H9 (cell line): ENCODE measurements around the gene FARP1. TPM values are rescaled to one million over a fixed set of nuclear protein-coding genes. Genes with fewer than 3 reads are reported as not detected.

ENCODE experiments used
- DNase-seq: peaks from one replicate; pipeline ENCODE4 v3.0.0-alpha.2; 2017
- H2AFZ ChIP-seq: one replicate; pipeline ENCODE4 v1.6.1; 2013; ENCODE audit warnings: mild to moderate bottlenecking, low read length, control low read depth, moderate library complexity
- H2AK5ac ChIP-seq: 2 replicates; pipeline ENCODE4 v1.6.1; 2013; ENCODE audit warnings: low read length, control low read depth, mixed read lengths; ENCODE audit not compliant: insufficient read length
- H2BK120ac ChIP-seq: one replicate; pipeline ENCODE4 v1.6.1; 2013; ENCODE audit warnings: low read depth, mild to moderate bottlenecking, low read length, control low read depth, inconsistent platforms; ENCODE audit not compliant: poor library complexity, severe bottlenecking
- H2BK12ac ChIP-seq: 2 replicates; pipeline ENCODE4 v1.6.1; 2013; ENCODE audit warnings: low read length, control low read depth, mixed read lengths, low read depth; ENCODE audit not compliant: insufficient read length
- H2BK15ac ChIP-seq: 2 replicates; pipeline ENCODE4 v1.6.1; 2013; ENCODE audit warnings: low read depth, low read length, control low read depth
- H2BK20ac ChIP-seq: one replicate; pipeline ENCODE4 v1.6.1; 2013; ENCODE audit warnings: low read depth, mild to moderate bottlenecking, low read length, control low read depth, inconsistent platforms; ENCODE audit not compliant: poor library complexity, severe bottlenecking
- H2BK5ac ChIP-seq: 2 replicates; pipeline ENCODE4 v1.6.1; 2013; ENCODE audit warnings: low read length, control low read depth, mixed read lengths; ENCODE audit not compliant: insufficient read length
- H3K14ac ChIP-seq: 2 replicates; pipeline ENCODE4 v1.6.1; 2013; ENCODE audit warnings: low read length, control low read depth; ENCODE audit not compliant: insufficient read depth
- H3K18ac ChIP-seq: 2 replicates; pipeline ENCODE4 v1.6.1; 2013; ENCODE audit warnings: low read depth, mild to moderate bottlenecking, mixed read lengths, low read length, control low read depth; ENCODE audit not compliant: insufficient read length
- H3K23ac ChIP-seq: 2 replicates; pipeline ENCODE4 v1.6.1; 2013; ENCODE audit warnings: low read length, control low read depth, mixed read lengths, low read depth; ENCODE audit not compliant: insufficient read length
- H3K23me2 ChIP-seq: 2 replicates; pipeline ENCODE4 v1.6.1; 2013; ENCODE audit warnings: low read depth, mild to moderate bottlenecking, mixed read lengths, low read length, control low read depth; ENCODE audit not compliant: insufficient read length, poor library complexity, severe bottlenecking
- H3K27ac ChIP-seq: 2 replicates; pipeline ENCODE4 v1.5.1; 2013; ENCODE audit warnings: low read length, control low read depth, mixed read lengths, low read depth; ENCODE audit not compliant: insufficient read length
- H3K27me3 ChIP-seq: 2 replicates; pipeline ENCODE4 v1.6.1; 2013; ENCODE audit warnings: low read length, control low read depth, inconsistent platforms; ENCODE audit not compliant: insufficient read depth
- H3K4ac ChIP-seq: 2 replicates; pipeline ENCODE4 v1.6.1; 2013; ENCODE audit warnings: low read depth, mild to moderate bottlenecking, control low read depth, inconsistent platforms, low read length, moderate library complexity
- H3K4me1 ChIP-seq: 2 replicates; pipeline ENCODE4 v1.6.1; 2013; ENCODE audit warnings: low read length, control low read depth, inconsistent platforms; ENCODE audit not compliant: insufficient read depth
- H3K4me2 ChIP-seq: 2 replicates; pipeline ENCODE4 v1.6.1; 2013; ENCODE audit warnings: low read length, control low read depth, mixed read lengths; ENCODE audit not compliant: insufficient read length, insufficient read depth
- H3K56ac ChIP-seq: 2 replicates; pipeline ENCODE4 v1.6.1; 2013; ENCODE audit warnings: low read depth, mild to moderate bottlenecking, mixed read lengths, low read length, control low read depth; ENCODE audit not compliant: insufficient read length
- H3K79me1 ChIP-seq: 2 replicates; pipeline ENCODE4 v1.6.1; 2013; ENCODE audit warnings: low read depth, mild to moderate bottlenecking, moderate library complexity, low read length, control low read depth, inconsistent platforms; ENCODE audit not compliant: insufficient read depth, poor library complexity, severe bottlenecking
- H3K79me2 ChIP-seq: 2 replicates; pipeline ENCODE4 v1.6.1; 2013; ENCODE audit warnings: low read length, control low read depth, inconsistent platforms; ENCODE audit not compliant: insufficient read depth
- H3K9ac ChIP-seq: 2 replicates; pipeline ENCODE4 v1.6.1; 2013; ENCODE audit warnings: low read length, control low read depth, mixed read lengths; ENCODE audit not compliant: insufficient read length; ENCODE audit errors: extremely low read depth
- H3K9me3 ChIP-seq: one replicate; pipeline ENCODE4 v1.6.1; 2013; ENCODE audit warnings: low read depth, low read length, inconsistent platforms; ENCODE audit not compliant: control insufficient read depth
- H3T11ph ChIP-seq: one replicate; pipeline ENCODE4 v1.6.1; 2013; ENCODE audit warnings: mild to moderate bottlenecking, low read length, control low read depth, inconsistent platforms
- H4K20me1 ChIP-seq: one replicate; pipeline ENCODE4 v1.6.1; 2013; ENCODE audit not compliant: control insufficient read depth, insufficient read length, insufficient read depth
- H4K5ac ChIP-seq: 2 replicates; pipeline ENCODE4 v1.6.1; 2013; ENCODE audit warnings: low read depth, mild to moderate bottlenecking, mixed read lengths, low read length, control low read depth; ENCODE audit not compliant: insufficient read length
- H4K8ac ChIP-seq: replicated peaks from 2 replicates; pipeline ENCODE4 v1.6.1; 2013; ENCODE audit warnings: low read length, control low read depth, mixed read lengths, low read depth; ENCODE audit not compliant: insufficient read length
- H4K91ac ChIP-seq: 2 replicates; pipeline ENCODE4 v1.6.1; 2013; ENCODE audit warnings: low read depth, mild to moderate bottlenecking, moderate library complexity, mixed read lengths, low read length, control low read depth; ENCODE audit not compliant: insufficient read length
- H3K27ac Mint-ChIP-seq, 3 experiments: 2 replicates in 2 of 3; 3 replicates in 1 of 3; pipeline ENCODE4 v1.8.0; 2020 to 2021; ENCODE audit warnings: mixed read lengths in 3 of 3, mild to moderate bottlenecking in 1 of 3, moderate library complexity in 1 of 3
- H3K27me3 Mint-ChIP-seq: 2 replicates; pipeline ENCODE4 v1.8.0; 2021; ENCODE audit warnings: low read depth, mild to moderate bottlenecking, moderate library complexity, mixed read lengths
- H3K36me3 Mint-ChIP-seq, 3 experiments: 2 replicates in 2 of 3; 3 replicates in 1 of 3; pipeline ENCODE4 v1.8.0; 2020 to 2021; ENCODE audit warnings: low read depth in 3 of 3, mixed read lengths in 3 of 3; ENCODE audit not compliant: insufficient read depth in 1 of 3
- H3K4me1 Mint-ChIP-seq, 2 experiments: 2 replicates each; pipeline ENCODE4 v1.8.0; 2020; ENCODE audit warnings: mixed read lengths in 2 of 2
- H3K4me3 Mint-ChIP-seq, 2 experiments: 2 replicates in 1 of 2; 3 replicates in 1 of 2; pipeline ENCODE4 v1.8.0; 2020 to 2021; ENCODE audit warnings: mild to moderate bottlenecking in 2 of 2, mixed read lengths in 2 of 2, moderate library complexity in 1 of 2
- H3K9me3 Mint-ChIP-seq, 2 experiments: 2 replicates in 1 of 2; 3 replicates in 1 of 2; pipeline ENCODE4 v1.8.0; 2020; ENCODE audit warnings: mild to moderate bottlenecking in 2 of 2, mixed read lengths in 2 of 2, moderate library complexity in 1 of 2
- WGBS: extraction: QIAGEN DNeasy Blood & Tissue Kit; methylation state at CpG from one replicate; pipeline ENCODE4 v1.1.7; 2013; ENCODE audit warnings: missing lambda C conversion rate, low lambda C conversion rate, mixed read lengths; ENCODE audit not compliant: insufficient read length; ENCODE audit errors: extremely low coverage; 5-methylcytosine and 5-hydroxymethylcytosine counted together
- total RNA-seq: library from RNA; stranded (reverse); gene quantifications from 2 replicates; pipeline ENCODE4 v1.2.1, GENCODE V29; 2021
- TF ChIP-seq, protein P1 (sequence below): fragments of 200-600 bp; sonication (generic); conservative IDR thresholded peaks from 3 replicates; pipeline ENCODE4 v1.8.0; 2021; ENCODE audit warnings: antibody characterized with exemption, mild to moderate bottlenecking

The FARP1 gene
- total RNA-seq, 1 experiment from 2014 or later, result 95.9 TPM

DNA sequence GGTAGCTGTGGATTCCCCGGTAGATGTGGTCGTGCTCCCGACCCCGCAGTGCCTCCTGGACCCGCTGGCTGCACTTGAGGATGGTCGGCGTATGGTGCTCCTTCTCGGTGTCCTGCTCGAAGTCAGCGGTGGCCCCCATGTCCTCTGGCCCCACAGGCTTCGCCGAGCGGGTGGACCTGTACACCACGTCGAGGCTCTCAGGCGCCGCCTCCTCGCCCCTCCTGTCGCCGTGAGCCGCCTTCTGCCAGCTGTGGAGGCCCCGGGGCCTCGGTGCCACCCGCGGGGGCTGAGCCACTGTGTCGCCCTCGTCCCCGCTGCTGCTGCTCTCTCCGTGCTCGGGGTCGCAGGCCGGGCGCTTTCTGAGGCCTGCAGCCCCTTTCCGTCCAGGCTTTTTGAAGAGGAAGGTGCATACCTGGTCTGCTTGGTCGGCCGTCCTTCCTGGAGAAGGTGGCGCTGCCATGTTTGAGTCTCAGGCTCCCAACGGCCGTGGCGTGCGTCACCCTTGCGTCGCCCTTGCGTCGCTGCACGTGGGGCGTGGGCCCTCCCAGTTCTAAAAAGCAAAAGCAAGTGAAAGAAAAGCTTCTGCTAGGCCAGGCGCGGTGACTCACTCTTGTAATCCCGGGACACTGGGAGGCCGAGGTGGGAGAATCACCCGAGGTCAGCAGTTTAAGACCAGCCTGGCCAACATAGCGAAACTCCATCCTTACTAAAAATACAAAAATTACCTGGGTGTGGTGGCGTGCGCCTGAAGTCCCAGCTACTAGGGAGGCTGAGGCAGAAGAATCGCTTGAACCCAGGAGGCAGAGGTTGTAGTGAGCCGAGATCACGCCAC is 34.1 kb downstream of the FARP1 start, which contains the start of gene RNF113B:
RNF113B (minus strand) TSS at position 493 of the 832 bp plus-strand sequence; CDS start at position 460, 33 bp downstream.
- H3K9ac ChIP-seq, result no peak within 1 kb of the TSS
- peaks cover 2% of the 10 kb centered on the region; the same call in 1 of the 2 replicates for H3K79me2 ChIP-seq
- no peak within 1 kb of the TSS for H4K5ac ChIP-seq
- H3K56ac ChIP-seq, result no peak within 1 kb of the TSS
- no peak within 1 kb of the TSS for H3K27ac ChIP-seq
- no peak within 1 kb of the TSS for H2BK12ac ChIP-seq
- no peak within 1 kb of the TSS for H3T11ph ChIP-seq
- H3K9me3 Mint-ChIP-seq, result no peaks in the 10 kb centered on the region
- no peak within 1 kb of the TSS for H4K91ac ChIP-seq
- no peaks in the 10 kb centered on the region for H4K20me1 ChIP-seq
- H2AFZ ChIP-seq, result no peak within 1 kb of the TSS
- no peaks in the 10 kb centered on the region for H3K27me3 Mint-ChIP-seq
- H2BK20ac ChIP-seq, result no peak within 1 kb of the TSS
- no peak within 1 kb of the TSS for H3K4me3 Mint-ChIP-seq
- H3K14ac ChIP-seq, result no peak within 1 kb of the TSS; the same call in 1 of the 2 replicates
- H3K4me1 ChIP-seq, result peaks cover 24% of the 10 kb centered on the region
- no peak within 1 kb of the TSS for H4K8ac ChIP-seq
- peaks cover 4 to 13% (median 12%) of the 10 kb centered on the region in 3 experiments; a peak in 4 of 7 replicates for H3K36me3 Mint-ChIP-seq
- peak within 1 kb of the TSS in 2 of 3 experiments; percentile 84 to 87; a peak in 2 of 7 replicates for H3K27ac Mint-ChIP-seq
- TF ChIP-seq, protein P1, sequence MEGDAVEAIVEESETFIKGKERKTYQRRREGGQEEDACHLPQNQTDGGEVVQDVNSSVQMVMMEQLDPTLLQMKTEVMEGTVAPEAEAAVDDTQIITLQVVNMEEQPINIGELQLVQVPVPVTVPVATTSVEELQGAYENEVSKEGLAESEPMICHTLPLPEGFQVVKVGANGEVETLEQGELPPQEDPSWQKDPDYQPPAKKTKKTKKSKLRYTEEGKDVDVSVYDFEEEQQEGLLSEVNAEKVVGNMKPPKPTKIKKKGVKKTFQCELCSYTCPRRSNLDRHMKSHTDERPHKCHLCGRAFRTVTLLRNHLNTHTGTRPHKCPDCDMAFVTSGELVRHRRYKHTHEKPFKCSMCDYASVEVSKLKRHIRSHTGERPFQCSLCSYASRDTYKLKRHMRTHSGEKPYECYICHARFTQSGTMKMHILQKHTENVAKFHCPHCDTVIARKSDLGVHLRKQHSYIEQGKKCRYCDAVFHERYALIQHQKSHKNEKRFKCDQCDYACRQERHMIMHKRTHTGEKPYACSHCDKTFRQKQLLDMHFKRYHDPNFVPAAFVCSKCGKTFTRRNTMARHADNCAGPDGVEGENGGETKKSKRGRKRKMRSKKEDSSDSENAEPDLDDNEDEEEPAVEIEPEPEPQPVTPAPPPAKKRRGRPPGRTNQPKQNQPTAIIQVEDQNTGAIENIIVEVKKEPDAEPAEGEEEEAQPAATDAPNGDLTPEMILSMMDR, result no peak
- H3K23ac ChIP-seq, result no peak within 1 kb of the TSS
- H3K4me1 Mint-ChIP-seq, result peaks cover 52 to 61% of the 10 kb centered on the region in 2 experiments
- H2AK5ac ChIP-seq, result no peak within 1 kb of the TSS
- peaks cover 1% of the 10 kb centered on the region for H3K79me1 ChIP-seq
- no peak within 1 kb of the TSS for H3K4me2 ChIP-seq
- no peak within 1 kb of the TSS for H2BK15ac ChIP-seq
- no peaks in the 10 kb centered on the region for H3K27me3 ChIP-seq
- H3K18ac ChIP-seq, result no peak within 1 kb of the TSS
- no peak within 1 kb of the TSS for H2BK120ac ChIP-seq
- H3K4ac ChIP-seq, result no peak within 1 kb of the TSS
- no CpG with 5 or more reads among the region's 58 CpGs for WGBS
- no peaks in the 10 kb centered on the region for H3K23me2 ChIP-seq
- no peaks in the 10 kb centered on the region for H3K9me3 ChIP-seq
- no peak for DNase-seq
- no peak within 1 kb of the TSS for H2BK5ac ChIP-seq
